ENCODE measurements around the gene PLK5. TPM values are rescaled to one million over a fixed set of nuclear protein-coding genes. Genes with fewer than 3 reads are reported as not detected.

Gene PLK5, protein sequence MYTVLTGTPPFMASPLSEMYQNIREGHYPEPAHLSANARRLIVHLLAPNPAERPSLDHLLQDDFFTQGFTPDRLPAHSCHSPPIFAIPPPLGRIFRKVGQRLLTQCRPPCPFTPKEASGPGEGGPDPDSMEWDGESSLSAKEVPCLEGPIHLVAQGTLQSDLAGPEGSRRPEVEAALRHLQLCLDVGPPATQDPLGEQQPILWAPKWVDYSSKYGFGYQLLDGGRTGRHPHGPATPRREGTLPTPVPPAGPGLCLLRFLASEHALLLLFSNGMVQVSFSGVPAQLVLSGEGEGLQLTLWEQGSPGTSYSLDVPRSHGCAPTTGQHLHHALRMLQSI
- 0.17 TPM in 1 of 2 replicates, not detected in the other for total RNA-seq

DNA sequence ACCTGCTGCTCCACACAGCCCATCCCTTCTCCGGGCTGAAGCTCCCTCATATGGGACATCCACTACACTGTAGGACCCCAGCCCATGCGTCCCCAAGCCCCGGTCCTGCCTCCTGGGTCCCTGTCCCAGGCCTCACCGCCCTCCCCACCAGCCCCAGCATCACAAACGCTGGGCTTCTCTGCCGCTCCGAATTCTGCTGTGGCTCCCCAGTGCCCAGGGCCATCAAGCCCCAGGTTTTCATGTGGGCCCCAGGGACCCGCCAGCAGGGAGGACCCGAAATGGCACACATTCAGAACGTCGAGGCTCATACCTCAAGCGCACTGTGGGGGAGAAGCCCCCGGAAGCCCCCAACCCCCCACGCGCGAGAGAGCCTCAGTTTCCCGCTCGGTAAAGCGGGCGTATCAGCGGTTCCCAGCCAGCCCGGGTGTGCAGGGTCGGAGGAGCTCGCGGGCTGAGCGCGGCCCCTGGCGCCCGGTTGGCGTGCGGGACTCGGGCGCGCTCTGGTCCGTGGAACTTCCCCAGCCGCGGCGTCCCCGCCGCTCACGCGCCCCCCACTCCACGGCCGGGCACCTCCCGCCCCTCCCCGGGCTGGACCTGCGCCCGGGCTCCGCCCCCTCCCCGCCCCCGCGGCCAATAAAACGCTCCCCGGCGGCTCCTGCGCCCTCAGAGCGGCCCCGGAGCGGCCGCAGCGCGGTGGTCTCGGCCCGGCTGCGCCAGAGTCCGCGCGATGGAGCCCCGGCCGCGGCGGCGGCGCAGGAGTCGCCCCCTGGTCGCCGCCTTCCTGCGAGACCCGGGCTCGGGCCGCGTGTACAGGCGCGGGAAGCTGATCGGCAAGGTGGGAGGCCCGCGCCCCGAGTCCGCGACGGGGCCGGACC lies at the start of gene PLK5:
TSS of gene PLK5 (plus strand) at position 666 of the 875 bp plus-strand sequence. CDS start 2,920 bp downstream, outside the sequence.

DNA sequence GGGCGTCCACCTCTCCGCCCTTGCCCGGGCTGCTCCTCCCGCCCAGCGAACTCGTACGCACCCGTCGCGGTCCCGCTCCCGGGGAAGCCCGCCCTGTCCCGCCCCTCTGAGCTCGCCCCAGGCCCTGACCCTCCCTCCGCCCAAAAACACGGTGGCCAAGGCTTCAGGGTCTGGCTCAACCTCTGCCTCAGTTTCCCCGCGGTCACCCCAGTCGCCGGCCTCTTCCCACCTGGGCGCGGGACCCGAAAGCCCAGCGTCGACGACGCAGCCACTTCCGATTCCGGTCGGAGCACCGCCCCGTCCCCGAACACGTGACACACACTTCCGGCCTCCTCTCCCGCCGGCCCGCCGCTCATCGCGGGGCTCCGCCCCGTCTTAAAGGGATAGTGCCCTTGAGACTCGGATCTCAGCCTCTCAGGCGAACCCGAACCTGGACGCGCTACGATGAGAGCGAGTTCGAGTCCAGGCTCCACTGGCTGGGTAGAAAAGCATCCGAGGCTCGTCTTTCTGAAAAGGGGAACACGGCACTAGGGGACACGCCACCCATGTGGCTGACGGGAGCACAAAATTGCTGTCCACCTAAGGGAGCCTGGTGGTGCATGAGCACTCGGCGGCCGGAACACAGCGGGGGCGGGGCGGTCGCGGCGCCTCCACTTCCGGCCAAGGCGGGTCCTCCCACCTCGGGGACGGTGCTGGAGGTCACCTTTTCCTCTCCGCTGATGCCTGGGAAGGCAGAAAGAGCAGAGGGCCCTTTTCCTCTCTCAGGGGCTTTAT lies 44.8 kb upstream of the PLK5 start, which contains the start of gene C19orf25:
TSS of gene C19orf25 (minus strand) at position 282 of the 774 bp plus-strand sequence. CDS start 312 bp downstream, outside the sequence.

DNA sequence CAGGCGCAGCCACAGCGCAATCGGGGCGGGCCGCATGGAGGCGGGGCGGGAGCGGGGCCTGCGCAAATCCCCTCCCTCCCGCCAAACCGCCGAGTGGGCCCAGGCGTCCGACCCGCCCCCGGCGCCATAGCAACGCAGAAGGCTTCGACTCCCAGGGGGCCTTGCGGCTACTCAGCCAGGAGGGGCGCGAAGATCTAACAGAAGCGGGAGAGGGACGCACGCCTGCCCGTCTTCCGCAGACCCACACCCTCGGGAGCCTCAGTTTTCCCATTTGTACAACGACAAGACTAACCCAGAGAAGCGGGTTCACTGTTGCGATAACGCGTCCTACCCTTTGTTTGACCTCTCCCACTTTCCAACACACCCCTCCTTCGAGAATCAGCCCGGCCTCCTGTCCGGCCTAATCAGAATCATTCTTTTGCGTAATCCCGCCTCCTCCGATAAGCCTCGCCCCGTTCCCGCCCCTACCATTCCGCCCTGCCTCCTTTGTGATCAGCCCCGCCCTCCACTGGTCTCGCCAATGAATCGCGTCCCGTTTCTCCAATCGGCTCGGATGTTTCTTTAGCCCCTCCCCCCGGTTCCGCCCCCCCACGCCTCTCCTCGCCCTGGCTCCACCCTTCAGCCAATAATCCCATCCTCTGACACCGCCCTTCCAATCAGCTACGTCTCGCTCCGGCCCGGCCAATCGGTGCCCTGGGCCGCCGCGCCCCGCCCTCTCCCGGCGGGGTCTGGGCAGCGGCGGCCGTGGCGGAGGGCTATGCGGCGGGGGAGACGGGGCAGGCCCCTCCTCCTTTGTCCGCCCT lies 33.4 kb upstream of the PLK5 start, which contains the start of gene PCSK4:
TSS of gene PCSK4 (minus strand) at position 40 of the 803 bp plus-strand sequence. CDS start at position 36, 4 bp downstream.

DNA sequence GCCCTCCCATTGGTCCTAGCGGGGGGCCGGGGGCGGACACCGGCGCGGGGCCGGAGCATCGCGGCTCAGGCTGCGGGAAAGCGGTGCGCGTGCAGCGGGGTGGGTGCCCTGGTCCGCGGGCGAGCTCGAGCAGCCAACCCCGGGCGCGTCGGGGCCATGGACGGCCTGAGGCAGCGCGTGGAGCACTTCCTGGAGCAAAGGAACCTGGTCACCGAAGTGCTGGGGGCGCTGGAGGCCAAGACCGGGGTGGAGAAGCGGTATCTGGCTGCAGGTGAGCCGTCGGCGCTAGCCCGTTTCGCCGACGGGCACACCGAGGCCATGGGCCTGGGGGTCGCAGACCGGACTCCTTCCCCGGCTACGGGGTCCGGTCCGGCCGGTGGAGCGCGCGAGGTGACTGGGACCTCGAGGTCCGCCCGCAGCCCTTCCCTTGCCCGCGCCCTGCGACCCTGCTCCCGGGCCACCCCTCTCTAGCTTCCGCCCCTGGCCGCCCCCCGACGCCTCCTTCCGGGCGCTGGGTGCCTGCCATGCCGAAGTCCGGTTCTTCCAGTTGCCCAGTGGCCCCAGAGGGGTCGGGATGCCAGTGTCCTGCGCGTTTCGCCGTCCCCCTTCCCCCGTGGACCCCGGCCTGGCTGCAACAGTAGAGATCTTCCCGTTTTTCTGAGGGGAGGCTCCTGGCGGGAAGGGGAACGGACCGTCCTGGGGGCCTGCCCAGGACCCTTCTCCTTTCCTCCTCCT lies 32.6 kb upstream of the PLK5 start, which contains the start of gene REEP6:
TSS of gene REEP6 (plus strand) at position 68 of the 735 bp plus-strand sequence. CDS start at position 157, 89 bp downstream.

DNA sequence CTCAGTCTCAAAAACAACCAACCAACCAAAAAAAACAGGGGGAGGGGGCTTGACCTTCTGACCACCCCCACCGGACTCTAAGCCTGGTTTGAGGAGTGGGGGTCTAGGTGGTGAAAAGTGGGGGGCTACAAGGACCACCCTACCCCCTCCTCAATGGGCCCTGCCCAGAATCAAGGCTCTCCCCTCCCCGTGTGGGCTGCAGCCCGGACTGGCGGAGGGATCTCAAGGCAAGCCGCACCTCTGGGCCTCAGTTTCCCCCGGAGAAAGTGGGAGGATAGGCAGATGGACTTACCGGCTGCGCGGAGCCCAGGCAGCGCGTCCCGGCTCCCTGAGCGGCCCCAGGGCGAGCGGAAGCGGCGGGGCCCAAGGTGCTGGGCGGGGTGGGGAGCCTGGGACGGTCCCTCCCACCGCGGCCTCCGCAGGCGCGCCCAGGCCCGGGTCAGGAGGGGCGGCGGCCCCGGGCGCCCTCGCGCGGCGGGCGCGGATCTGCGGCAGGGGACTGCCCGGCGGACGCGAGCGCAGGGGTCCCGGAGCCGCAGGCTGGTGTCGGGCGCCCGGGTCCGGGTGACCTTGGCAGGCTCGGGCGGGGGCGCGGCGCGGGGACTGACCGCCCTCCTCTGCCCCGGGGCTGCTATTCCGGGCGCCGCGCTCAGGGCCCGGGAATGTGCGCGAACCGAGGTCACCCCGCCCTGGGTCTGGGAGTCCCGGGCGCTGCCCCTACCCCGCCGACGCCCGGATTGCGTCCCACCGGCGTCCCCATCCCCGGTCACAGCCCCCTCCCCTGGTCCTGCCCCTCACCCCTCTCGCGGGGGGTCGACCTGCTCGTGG lies 11.0 kb upstream of the PLK5 start, which contains the start of gene ADAMTSL5:
TSS of gene ADAMTSL5 (minus strand) at position 349 of the 828 bp plus-strand sequence. CDS start 2,076 bp downstream, outside the sequence.

DNA sequence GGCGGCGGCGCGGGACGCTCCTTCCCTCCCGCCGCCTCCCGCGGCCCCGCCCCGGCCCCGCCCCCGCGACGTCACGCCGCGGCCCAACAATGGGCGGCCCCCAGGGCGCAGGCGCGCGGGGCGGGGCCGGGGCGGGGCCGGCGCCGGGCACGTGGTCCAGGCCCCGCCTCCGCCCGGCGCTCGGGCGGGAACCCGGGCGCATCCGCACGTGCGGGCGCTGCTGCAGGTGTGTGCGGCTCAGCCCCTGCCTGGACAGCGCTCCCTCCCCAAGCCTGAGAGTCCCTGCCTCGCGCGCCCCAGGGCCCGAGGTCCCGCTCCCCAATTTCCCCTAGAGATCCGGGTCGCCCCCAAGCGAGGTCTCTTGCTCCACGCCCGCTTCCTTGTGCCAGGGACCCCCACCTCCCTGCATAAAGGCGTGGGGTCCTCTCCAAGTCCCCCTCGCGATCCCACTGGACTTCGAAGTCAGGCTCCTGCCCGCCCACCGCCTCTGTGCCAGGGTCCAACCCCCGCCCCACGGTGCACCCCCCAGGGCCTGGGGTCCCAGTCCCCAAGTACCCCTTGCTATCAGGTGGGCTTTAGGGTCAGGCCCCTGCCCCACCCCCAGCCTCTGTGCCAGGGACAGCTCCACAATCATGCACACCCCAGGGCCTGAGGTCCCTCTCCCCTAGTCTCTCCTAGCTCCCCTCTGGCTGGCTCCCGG lies 44.6 kb downstream of the PLK5 start, which contains the start of gene MEX3D:
TSS of gene MEX3D (minus strand) at position 6 of the 700 bp plus-strand sequence. CDS start 267 bp downstream, outside the sequence.

Other genes starting within 250 kb of the PLK5 start
- 29.7 and 45.3 TPM in 2 replicates for gene FAM174C, start 248.5 kb upstream of the PLK5 start, total RNA-seq
- gene EFNA2, start 238.2 kb upstream of the PLK5 start, total RNA-seq: not detected in 2 replicates
- 63.7 and 92.6 TPM in 2 replicates for gene NDUFS7, start 140.2 kb upstream of the PLK5 start, total RNA-seq
- gene GAMT, start 122.5 kb upstream of the PLK5 start, total RNA-seq: 33.7 and 61.5 TPM in 2 replicates
- 50.4 and 60.5 TPM in 2 replicates for gene DAZAP1, start 116.5 kb upstream of the PLK5 start, total RNA-seq
- 434 and 768 TPM in 2 replicates for gene RPS15, start 85.7 kb upstream of the PLK5 start, total RNA-seq
- 0.29 and 0.83 TPM in 2 replicates for gene APC2, start 74.0 kb upstream of the PLK5 start, total RNA-seq
- 30.8 and 41.5 TPM in 2 replicates for gene C19orf25, start 44.9 kb upstream of the PLK5 start, total RNA-seq
- 1.5 and 4.0 TPM in 2 replicates for gene PCSK4, start 33.7 kb upstream of the PLK5 start, total RNA-seq
- 0.87 and 4.6 TPM in 2 replicates for gene REEP6, start 32.9 kb upstream of the PLK5 start, total RNA-seq
- 5.7 and 11.7 TPM in 2 replicates for gene ADAMTSL5, start 11.1 kb upstream of the PLK5 start, total RNA-seq
- 30.5 and 80.6 TPM in 2 replicates for gene MEX3D, start 44.2 kb downstream of the PLK5 start, total RNA-seq
- 92.6 and 107 TPM in 2 replicates for gene MBD3, start 68.8 kb downstream of the PLK5 start, total RNA-seq
- 59.3 and 98.6 TPM in 2 replicates for gene UQCR11, start 81.4 kb downstream of the PLK5 start, total RNA-seq
- gene TCF3, start 128.5 kb downstream of the PLK5 start, total RNA-seq: 81.0 and 88.7 TPM in 2 replicates
- gene ONECUT3, start 229.4 kb downstream of the PLK5 start, total RNA-seq: under 0.01 TPM in 1 of 2 replicates, not detected in the other